Measurements from ENCODE around the gene CCDC57. TPM values are rescaled to one million over a fixed set of nuclear protein-coding genes. Genes with fewer than 3 reads are reported as not detected.

Gene CCDC57
- total RNA-seq, 1 donor from 2014 or later: 40.7 TPM

DNA sequence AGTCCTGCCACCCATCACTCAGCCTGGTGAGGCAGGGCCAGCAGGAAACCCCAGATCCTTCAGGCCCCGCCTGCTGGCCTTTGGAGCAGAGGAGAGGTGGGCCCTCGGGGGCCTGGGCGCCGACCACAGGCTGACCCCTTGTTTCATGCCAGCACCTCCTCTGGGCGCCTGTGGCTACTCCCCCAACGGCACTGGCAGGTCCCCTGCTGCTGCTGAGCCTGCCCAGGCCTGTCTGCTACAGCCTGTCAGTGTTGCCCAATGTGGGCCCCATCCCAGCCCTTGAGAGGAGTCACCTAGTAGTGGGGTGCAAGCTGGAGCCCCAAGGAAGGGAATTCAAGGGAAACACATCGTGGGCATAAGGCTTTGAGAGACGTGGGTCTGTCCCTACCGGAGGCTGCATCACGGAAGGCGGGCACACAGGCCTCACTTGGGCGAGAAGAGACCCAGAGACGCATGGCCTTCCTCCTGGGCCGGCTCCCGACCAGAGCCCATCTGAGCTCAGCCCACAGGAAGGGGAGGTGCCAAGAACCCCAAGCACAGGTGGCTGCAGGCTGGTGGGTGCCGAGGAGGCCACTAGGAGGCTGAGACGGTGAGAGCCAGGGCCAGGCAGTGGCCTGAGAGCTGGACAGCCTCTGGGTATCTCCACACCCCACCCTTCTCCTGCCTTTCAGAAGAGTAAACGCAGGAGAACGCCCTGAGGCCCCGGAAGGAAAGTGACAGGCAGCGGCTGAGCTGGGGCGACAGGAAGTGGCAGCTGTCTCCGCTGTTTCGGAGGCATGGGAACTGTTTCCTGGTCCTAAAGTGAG, 106.6 kb downstream of the CCDC57 start:
- H3K4me3 Mint-ChIP-seq (ENCODE audit: unreplicated experiment): no peak overlapping the region
- H3K27ac Mint-ChIP-seq (ENCODE audit: unreplicated experiment): peak overlapping the region; percentile 82
- peaks cover 7% of the 10 kb centered on the region for H3K27me3 Mint-ChIP-seq (ENCODE audit: unreplicated experiment)
- H3K36me3 Mint-ChIP-seq (ENCODE audit: unreplicated experiment): no peaks in the 10 kb centered on the region
- H3K9me3 Mint-ChIP-seq (ENCODE audit: unreplicated experiment): peaks cover 14% of the 10 kb centered on the region
- peaks cover 17% of the 10 kb centered on the region for H3K4me1 Mint-ChIP-seq (ENCODE audit: low read depth, unreplicated experiment)
- peak; percentile 36 for TF ChIP-seq CTCF (IDR thresholded peaks at IDR 0.05; ENCODE audit: partially characterized antibody, unreplicated experiment)
- DNase-seq: peak; percentile 78

GRCh38 chr17:82105417-82105881, 107.2 kb downstream of the CCDC57 start:
- peaks cover 17% of the 10 kb centered on the region for H3K4me1 Mint-ChIP-seq (ENCODE audit: low read depth, unreplicated experiment)
- H3K36me3 Mint-ChIP-seq (ENCODE audit: unreplicated experiment): no peaks in the 10 kb centered on the region
- TF ChIP-seq CTCF (IDR thresholded peaks at IDR 0.05; ENCODE audit: partially characterized antibody, unreplicated experiment): no peak
- H3K4me3 Mint-ChIP-seq (ENCODE audit: unreplicated experiment): no peak overlapping the region
- no peak overlapping the region for H3K27ac Mint-ChIP-seq (ENCODE audit: unreplicated experiment)
- DNase-seq: no peak
- peaks cover 14% of the 10 kb centered on the region for H3K9me3 Mint-ChIP-seq (ENCODE audit: unreplicated experiment)
- peaks cover 7% of the 10 kb centered on the region for H3K27me3 Mint-ChIP-seq (ENCODE audit: unreplicated experiment)

- peaks cover 8% of the 10 kb centered on the region for H3K27me3 Mint-ChIP-seq (ENCODE audit: unreplicated experiment)
- peaks cover 16% of the 10 kb centered on the region for H3K9me3 Mint-ChIP-seq (ENCODE audit: unreplicated experiment)
- no peak for TF ChIP-seq CTCF (IDR thresholded peaks at IDR 0.05; ENCODE audit: partially characterized antibody, unreplicated experiment)
- no peak overlapping the region for H3K4me3 Mint-ChIP-seq (ENCODE audit: unreplicated experiment)
- DNase-seq: no peak
- peaks cover 17% of the 10 kb centered on the region for H3K4me1 Mint-ChIP-seq (ENCODE audit: low read depth, unreplicated experiment)
- no peaks in the 10 kb centered on the region for H3K36me3 Mint-ChIP-seq (ENCODE audit: unreplicated experiment)
- no peak overlapping the region for H3K27ac Mint-ChIP-seq (ENCODE audit: unreplicated experiment)
Observed at GRCh38 chr17:82104797-82105416, 107.7 kb downstream of the CCDC57 start.

DNA sequence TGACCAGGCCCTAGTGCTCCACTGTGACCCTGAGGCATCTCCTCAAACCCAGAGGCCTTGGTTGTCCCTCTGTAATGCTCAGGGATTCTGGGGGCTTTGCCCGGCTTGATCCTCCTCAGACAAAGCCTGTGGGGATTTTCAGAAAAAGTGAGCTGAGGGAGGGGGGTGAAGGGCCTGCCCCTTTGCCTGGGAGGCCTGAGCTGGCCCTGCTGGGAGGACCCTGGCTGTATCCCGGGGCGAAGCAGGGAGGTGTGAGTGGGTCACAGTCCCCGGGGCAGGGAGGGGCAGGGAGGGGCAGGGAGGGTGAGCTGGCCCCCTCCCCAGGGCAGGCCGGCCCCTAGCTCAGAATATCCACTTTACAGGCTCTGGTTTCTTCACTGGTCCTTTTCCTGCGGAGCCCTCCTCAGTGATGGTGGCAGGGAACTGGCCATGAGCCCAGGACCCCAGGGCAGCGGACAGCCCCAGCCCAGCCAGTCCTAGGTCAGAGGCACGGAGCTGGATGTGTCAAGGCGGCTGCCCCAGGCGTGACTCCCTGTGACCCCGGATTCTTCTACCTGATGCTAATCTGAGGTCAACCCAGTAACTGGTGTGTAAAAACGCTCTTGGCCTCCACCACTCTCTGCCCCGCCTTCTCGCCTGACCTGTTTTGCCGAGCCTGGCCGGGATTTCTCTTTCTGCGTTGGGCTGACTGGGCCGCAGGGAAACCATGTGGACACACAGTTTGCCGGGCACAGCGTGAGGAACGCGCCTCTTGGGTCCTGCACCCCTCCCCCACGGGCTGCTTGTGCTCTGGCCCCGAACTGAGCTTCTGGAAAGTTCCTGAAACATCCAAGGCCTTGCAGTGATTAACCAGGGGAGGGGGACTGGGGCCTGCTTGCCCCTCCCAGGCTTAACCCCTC, 108.8 kb downstream of the CCDC57 start:
- H3K36me3 Mint-ChIP-seq (ENCODE audit: unreplicated experiment): no peaks in the 10 kb centered on the region
- TF ChIP-seq CTCF (IDR thresholded peaks at IDR 0.05; ENCODE audit: partially characterized antibody, unreplicated experiment): no peak
- no peak for DNase-seq
- H3K4me3 Mint-ChIP-seq (ENCODE audit: unreplicated experiment): no peak overlapping the region
- H3K4me1 Mint-ChIP-seq (ENCODE audit: low read depth, unreplicated experiment): peaks cover 15% of the 10 kb centered on the region
- H3K9me3 Mint-ChIP-seq (ENCODE audit: unreplicated experiment): peaks cover 19% of the 10 kb centered on the region
- H3K27me3 Mint-ChIP-seq (ENCODE audit: unreplicated experiment): peaks cover 11% of the 10 kb centered on the region
- no peak overlapping the region for H3K27ac Mint-ChIP-seq (ENCODE audit: unreplicated experiment)
